K562 (cell line): ENCODE results near the gene MBD4. TPM values are rescaled to one million over a fixed set of nuclear protein-coding genes. Genes with fewer than 3 reads are reported as not detected.

Source experiments
- ARID1B ChIP-seq: fragments of 450-650 bp; IDR thresholded peaks from 2 replicates; pipeline ENCODE4 v1.6.1; 2016; ENCODE audit warnings: antibody characterized with exemption, mild to moderate bottlenecking, inconsistent platforms
- ARNT ChIP-seq, 2 experiments: fragments of 450-650 bp; IDR thresholded peaks; 2 replicates each; pipeline ENCODE4 v1.6.1; 2016; ENCODE audit warnings: mild to moderate bottlenecking in 1 of 2
- ATF1 ChIP-seq, 2 experiments: fragments of 450-650 bp in 1 of 2; IDR thresholded peaks; 2 replicates each; pipeline ENCODE4 v1.6.1; 2016; ENCODE audit warnings: missing compliant biosample characterization in 1 of 2, missing genetic modification characterization in 1 of 2
- DMBX1 ChIP-seq: fragments of 250-450 bp; sonication (Bioruptor Pico); IDR thresholded peaks from 2 replicates; pipeline ENCODE4 v1.8.0; 2022; ENCODE audit warnings: inconsistent platforms, mild to moderate bottlenecking, moderate library complexity, borderline replicate concordance
- DPF2 ChIP-seq: fragments of 450-650 bp; IDR thresholded peaks from 2 replicates; pipeline ENCODE4 v1.6.1; 2016
- GTF2A2 ChIP-seq: IDR thresholded peaks from 2 replicates; pipeline ENCODE4 v1.6.1; 2016; ENCODE audit warnings: mild to moderate bottlenecking, missing genetic modification characterization, missing compliant biosample characterization
- HOXB6 ChIP-seq: fragments of 250-450 bp; sonication (Bioruptor Pico); IDR thresholded peaks from 2 replicates; pipeline ENCODE4 v1.5.1; 2022; ENCODE audit warnings: mild to moderate bottlenecking, borderline replicate concordance
- ILF3 ChIP-seq: fragments of 450-650 bp; IDR thresholded peaks from 2 replicates; pipeline ENCODE4 v1.6.1; 2018; ENCODE audit warnings: antibody characterized with exemption, mild to moderate bottlenecking, moderate library complexity, borderline replicate concordance
- KLF16 ChIP-seq: IDR thresholded peaks from 2 replicates; pipeline ENCODE4 v1.6.1; 2016; ENCODE audit warnings: antibody characterized with exemption
- LEF1 ChIP-seq: fragments of 450-650 bp; IDR thresholded peaks from 2 replicates; pipeline ENCODE4 v1.6.1; 2016; ENCODE audit warnings: mild to moderate bottlenecking
- MTA2 ChIP-seq: fragments of 450-650 bp; IDR thresholded peaks from 2 replicates; pipeline ENCODE4 v1.6.1; 2016; ENCODE audit warnings: low read depth
- NCOR1 ChIP-seq: fragments of 450-650 bp; IDR thresholded peaks from 2 replicates; pipeline ENCODE4 v1.6.1; 2016; ENCODE audit warnings: mild to moderate bottlenecking, moderate library complexity
- NR2C2 ChIP-seq, 2 experiments: fragments of 200-800 bp in 1 of 2; sonication (Bioruptor generic) in 1 of 2; sonication (generic) in 1 of 2; formaldehyde crosslinking in 1 of 2; IDR thresholded peaks; 2 replicates each; pipeline versions ENCODE4 v1.6.1 to v1.8.0; 2016 to 2022; ENCODE audit warnings: mild to moderate bottlenecking in 1 of 2, missing compliant biosample characterization in 1 of 2, missing genetic modification characterization in 1 of 2, missing genetic modification reagents in 1 of 2
- PRMT5 ChIP-seq: sonication (generic); formaldehyde crosslinking; IDR thresholded peaks from 2 replicates; pipeline ENCODE4 v1.5.0; 2020; ENCODE audit warnings: missing genetic modification reagents
- SMARCC2 ChIP-seq: fragments of 450-650 bp; IDR thresholded peaks from 2 replicates; pipeline ENCODE4 v1.6.1; 2017; ENCODE audit warnings: antibody characterized with exemption, moderate library complexity, mild to moderate bottlenecking, low read depth
- SMARCE1 ChIP-seq: fragments of 450-650 bp; IDR thresholded peaks from 2 replicates; pipeline ENCODE4 v1.7.1; 2016; ENCODE audit warnings: mild to moderate bottlenecking
- TEAD4 ChIP-seq, 2 experiments: sonication (generic) in 1 of 2; formaldehyde crosslinking in 1 of 2; IDR thresholded peaks; 2 replicates each; pipeline versions ENCODE4 v1.6.1 to v1.8.0; 2012 to 2022; ENCODE audit warnings: borderline replicate concordance in 1 of 2, inconsistent platforms in 1 of 2, low read length in 1 of 2, mild to moderate bottlenecking in 1 of 2, missing genetic modification reagents in 1 of 2
- ZNF311 ChIP-seq: fragments of 250-450 bp; sonication (Bioruptor Pico); IDR thresholded peaks from 2 replicates; pipeline ENCODE4 v1.4.0; 2020; ENCODE audit warnings: mild to moderate bottlenecking, moderate library complexity
- ZNF551 ChIP-seq: fragments of 250-450 bp; sonication (Bioruptor Pico); IDR thresholded peaks from 2 replicates; pipeline ENCODE4 v1.5.0; 2021; ENCODE audit warnings: mild to moderate bottlenecking, moderate library complexity
- polyA plus RNA-seq, 8 experiments: library from polyadenylated mRNA; depleted of rRNA in 4 of 8; stranded (reverse) in 5 of 8; unstranded in 3 of 8; fragments of >200 nt; fragmentation: Nextera tagmentation in 2 of 8; fragmentation: Illumina TruSeq in 1 of 8; extraction: Ambion mirVana in 2 of 8; extraction: Trizol in 1 of 8; gene quantifications; 2 replicates each; pipeline versions ENCODE4 v1.2.1 to v1.2.3, GENCODE V29; 2011 to 2014; ENCODE audit warnings: inconsistent platforms in 1 of 8, missing spikeins in 1 of 8
- total RNA-seq, 7 experiments: library from RNA; depleted of rRNA in 6 of 7; stranded (reverse); fragments of >200 nt in 6 of 7; fragmentation: Illumina TruSeq in 2 of 7; extraction: Trizol in 2 of 7; gene quantifications; 2 replicates each; pipeline versions ENCODE4 v1.2.1 to v1.2.3, GENCODE V29; 2011 to 2021; ENCODE audit warnings: low replicate concordance in 1 of 7
- TF ChIP-seq, protein P1 (sequence below), 2 experiments: fragments of 250-450 bp in 1 of 2; fragments of 450-650 bp in 1 of 2; sonication (Bioruptor Pico) in 1 of 2; IDR thresholded peaks; 2 replicates each; pipeline versions ENCODE4 v1.6.1 to v1.8.0; 2016 to 2021; ENCODE audit warnings: mild to moderate bottlenecking in 2 of 2, moderate library complexity in 2 of 2, missing compliant biosample characterization in 1 of 2, missing genetic modification characterization in 1 of 2
- TF ChIP-seq, protein P2 (sequence below): sonication (generic); IDR thresholded peaks from 2 replicates; pipeline ENCODE4 v1.6.1; 2016

The MBD4 gene
- total and polyA plus RNA-seq, 9 of the 15 experiments (the other 6 are each of a cell fraction or from before 2014, with no cell fraction given): 13.3 to 63.9 (median 39.0) TPM

DNA sequence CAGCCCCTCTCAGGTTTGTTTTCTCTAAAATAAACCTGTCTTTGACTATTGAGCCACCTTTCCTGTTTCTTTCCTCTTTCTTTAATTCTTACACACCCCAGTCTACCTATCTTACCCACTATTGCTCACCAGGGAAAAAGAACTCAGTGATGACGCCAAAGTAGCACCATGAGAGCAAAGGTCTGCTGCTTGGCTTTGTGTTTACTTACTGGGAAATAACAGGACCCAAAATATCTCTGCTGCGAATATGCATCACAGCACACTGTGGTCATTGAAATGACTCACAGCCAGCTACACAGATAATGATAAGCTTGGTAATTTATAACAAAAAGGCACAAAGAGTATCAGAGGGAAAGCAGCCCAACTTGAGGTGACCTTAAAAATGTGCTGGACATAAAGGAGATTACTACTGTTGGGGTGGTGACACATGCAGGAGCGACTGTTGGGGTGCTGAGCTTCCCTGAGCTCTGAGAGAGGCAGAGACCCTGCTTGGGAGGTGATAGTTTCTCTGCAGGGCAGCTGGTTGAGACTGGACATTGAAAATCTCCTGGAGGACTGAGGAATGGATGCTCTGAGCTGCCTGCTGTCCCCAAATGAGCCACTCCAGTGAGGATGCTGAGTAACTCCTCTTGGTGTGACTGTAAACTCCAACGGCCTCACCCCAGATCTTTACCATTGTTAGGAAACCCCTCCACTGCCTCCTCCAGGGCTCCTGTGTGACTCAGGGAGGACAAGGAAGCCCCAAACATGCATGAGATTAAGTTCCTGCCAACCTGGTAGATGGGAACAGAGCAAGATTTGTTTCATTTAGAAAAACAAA, 25.9 kb downstream of the MBD4 start (continued):
- TF ChIP-seq NR2C2 (CRISPR knock-in tag; IDR thresholded peaks at IDR 0.05) (no peak), NR2C2 (tag; IDR thresholded peaks at IDR 0.05) (peak; percentile 49; the same call in 1 of the 2 replicates), HOXB6 (CRISPR knock-in tag) (no peak), SMARCE1 (peak; percentile 93), MTA2 (peak; percentile 65; the same call in 1 of the 2 replicates), ARNT (IDR thresholded peaks at IDR 0.05) (0 out of 4 replicates have a peak, but pooled peaks of 1 of the 2 experiments have one; percentile 21), ZNF311 (CRISPR knock-in tag) (no peak), NCOR1 (peak; percentile 74), ATF1 (CRISPR knock-in tag; IDR thresholded peaks at IDR 0.05) (no peak), ATF1 (tag; IDR thresholded peaks at IDR 0.05) (peak; percentile 42; the same call in 1 of the 2 replicates), PRMT5 (CRISPR knock-in tag) (no peak), ARID1B (peak; percentile 89), SMARCC2 (peak; percentile 66; the same call in 1 of the 2 replicates), GTF2A2 (tag) (no peak), ZNF551 (CRISPR knock-in tag) (no peak), TEAD4 (IDR thresholded peaks at IDR 0.05; ENCODE audit: low read length) (peak; percentile 95), TEAD4 (CRISPR knock-in tag; IDR thresholded peaks at IDR 0.05; ENCODE audit: borderline replicate concordance) (no peak), KLF16 (peak; percentile 70; the same call in 1 of the 2 replicates), ILF3 (no peak), LEF1 (peak; percentile 19; the same call in 1 of the 2 replicates), DMBX1 (CRISPR knock-in tag) (no peak), DPF2 (peak; percentile 93)
- TF ChIP-seq, protein P1, sequence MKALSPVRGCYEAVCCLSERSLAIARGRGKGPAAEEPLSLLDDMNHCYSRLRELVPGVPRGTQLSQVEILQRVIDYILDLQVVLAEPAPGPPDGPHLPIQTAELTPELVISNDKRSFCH (CRISPR knock-in tag; IDR thresholded peaks at IDR 0.05): no peak
- TF ChIP-seq, protein P1 (tag; IDR thresholded peaks at IDR 0.05): 0 out of 2 replicates have a peak, but pooled peaks have one; percentile 58
- TF ChIP-seq, protein P2, sequence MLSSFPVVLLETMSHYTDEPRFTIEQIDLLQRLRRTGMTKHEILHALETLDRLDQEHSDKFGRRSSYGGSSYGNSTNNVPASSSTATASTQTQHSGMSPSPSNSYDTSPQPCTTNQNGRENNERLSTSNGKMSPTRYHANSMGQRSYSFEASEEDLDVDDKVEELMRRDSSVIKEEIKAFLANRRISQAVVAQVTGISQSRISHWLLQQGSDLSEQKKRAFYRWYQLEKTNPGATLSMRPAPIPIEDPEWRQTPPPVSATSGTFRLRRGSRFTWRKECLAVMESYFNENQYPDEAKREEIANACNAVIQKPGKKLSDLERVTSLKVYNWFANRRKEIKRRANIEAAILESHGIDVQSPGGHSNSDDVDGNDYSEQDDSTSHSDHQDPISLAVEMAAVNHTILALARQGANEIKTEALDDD: peak; percentile 51
